Astrocyte (in vitro differentiated cells and primary cell): ENCODE data around the gene TRMT6. TPM values are rescaled to one million over a fixed set of nuclear protein-coding genes. Genes with fewer than 3 reads are reported as not detected.

Source experiments
- DNase-seq: peaks from one replicate; pipeline ENCODE4 v3.0.0-alpha.2; 2010; ENCODE audit warnings: low read depth
- FAIRE-seq: peaks from 2 replicates; lab custom pipeline; 2011; peaks lifted over from hg19 to GRCh38; lab: Jason Lieb, UNC
- H2AFZ ChIP-seq: 2 replicates; pipeline ENCODE4 v1.6.0; 2012; ENCODE audit warnings: low read depth, low read length, inconsistent platforms
- H3K27ac ChIP-seq: 2 replicates; pipeline ENCODE4 v1.5.1; 2011; ENCODE audit warnings: low read depth, low read length, inconsistent platforms
- H3K27me3 ChIP-seq: 2 replicates; pipeline ENCODE4 v1.6.0; 2011; ENCODE audit warnings: low read length, inconsistent platforms; ENCODE audit not compliant: insufficient read depth
- H3K36me3 ChIP-seq: 2 replicates; pipeline ENCODE4 v1.5.1; 2011; ENCODE audit warnings: low read length, inconsistent platforms; ENCODE audit not compliant: insufficient read depth
- H3K4me1 ChIP-seq: 2 replicates; pipeline ENCODE4 v1.5.1; 2011; ENCODE audit warnings: low read length, inconsistent platforms; ENCODE audit not compliant: insufficient read depth
- H3K4me2 ChIP-seq: 2 replicates; pipeline ENCODE4 v1.6.0; 2012; ENCODE audit warnings: low read length, inconsistent platforms
- H3K4me3 ChIP-seq: 2 replicates; pipeline ENCODE4 v1.5.1; 2011; ENCODE audit warnings: low read depth, mild to moderate bottlenecking, low read length, inconsistent platforms; ENCODE audit not compliant: insufficient read depth
- H3K79me2 ChIP-seq: 2 replicates; pipeline ENCODE4 v1.6.0; 2012; ENCODE audit warnings: mild to moderate bottlenecking, low read length, inconsistent platforms; ENCODE audit not compliant: insufficient read depth
- H3K9ac ChIP-seq: 2 replicates; pipeline ENCODE4 v1.6.0; 2012; ENCODE audit warnings: mild to moderate bottlenecking, low read length, inconsistent platforms
- H3K9me3 ChIP-seq: 2 replicates; pipeline ENCODE4 v1.5.1; 2012; ENCODE audit warnings: low read depth, mild to moderate bottlenecking, low read length, inconsistent platforms; ENCODE audit not compliant: insufficient read depth
- H4K20me1 ChIP-seq: 2 replicates; pipeline ENCODE4 v1.6.0; 2012; ENCODE audit warnings: low read length, inconsistent platforms; ENCODE audit not compliant: insufficient read depth
- H3K27ac Mint-ChIP-seq: one replicate; pipeline ENCODE4 v1.8.0; 2021; ENCODE audit warnings: mild to moderate bottlenecking, mixed read lengths; ENCODE audit not compliant: unreplicated experiment
- H3K27me3 Mint-ChIP-seq: one replicate; pipeline ENCODE4 v1.8.0; 2021; ENCODE audit warnings: low read depth, mixed read lengths; ENCODE audit not compliant: unreplicated experiment
- H3K36me3 Mint-ChIP-seq: one replicate; pipeline ENCODE4 v1.8.0; 2021; ENCODE audit warnings: low read depth, mixed read lengths; ENCODE audit not compliant: unreplicated experiment
- H3K4me1 Mint-ChIP-seq: one replicate; pipeline ENCODE4 v1.8.0; 2021; ENCODE audit warnings: low read depth, mixed read lengths; ENCODE audit not compliant: unreplicated experiment
- H3K4me3 Mint-ChIP-seq: one replicate; pipeline ENCODE4 v1.8.0; 2021; ENCODE audit warnings: mild to moderate bottlenecking, moderate library complexity, mixed read lengths; ENCODE audit not compliant: unreplicated experiment
- H3K9me3 Mint-ChIP-seq: one replicate; pipeline ENCODE4 v1.8.0; 2021; ENCODE audit warnings: mild to moderate bottlenecking, mixed read lengths; ENCODE audit not compliant: unreplicated experiment
- CTCF ChIP-seq: IDR thresholded peaks from 2 replicates; pipeline ENCODE4 v1.5.1; 2011; ENCODE audit warnings: low read depth, mild to moderate bottlenecking, inconsistent platforms, low read length, moderate library complexity; ENCODE audit not compliant: insufficient read depth
- EZH2 ChIP-seq: IDR thresholded peaks from 2 replicates; pipeline ENCODE4 v1.6.1; 2012; ENCODE audit warnings: mild to moderate bottlenecking, low read length, inconsistent platforms; ENCODE audit not compliant: insufficient read depth
- total RNA-seq: library from RNA; stranded (reverse); gene quantifications from 2 replicates; pipeline ENCODE4 v1.2.1, GENCODE V29; 2021

Gene TRMT6
- total RNA-seq, 1 donor from 2014 or later, result 14.4 TPM

- Mint-ChIP-seq H3K9me3 (no peaks in the 10 kb centered on the region), H3K4me1 (no peaks in the 10 kb centered on the region), H3K27me3 (no peaks in the 10 kb centered on the region), H3K27ac (no peak overlapping the region), H3K4me3 (no peak overlapping the region), H3K36me3 (peaks cover 5% of the 10 kb centered on the region)
- FAIRE-seq (no peak), DNase-seq (no peak)
- Histone ChIP-seq H3K9me3 (no peaks in the 10 kb centered on the region), H3K27ac (no peak overlapping the region), H3K36me3 (peaks cover 18% of the 10 kb centered on the region), H3K79me2 (no peaks in the 10 kb centered on the region), H3K4me2 (no peak overlapping the region), H3K4me1 (no peaks in the 10 kb centered on the region), H2AFZ (no peak overlapping the region), H4K20me1 (no peaks in the 10 kb centered on the region), H3K4me3 (no peak overlapping the region), H3K9ac (no peak overlapping the region), H3K27me3 (peaks cover 2% of the 10 kb centered on the region)
- no peak for TF ChIP-seq EZH2
- TF ChIP-seq CTCF, result no peak
Measured at GRCh38 chr20:5935384-5935783, 14.9 kb downstream of the TRMT6 start.

- TF ChIP-seq EZH2 (no peak), CTCF (no peak)
Measured at GRCh38 chr20:5933802-5934436, 16.4 kb downstream of the TRMT6 start.

GRCh38 chr20:5932796-5933195, 17.5 kb downstream of the TRMT6 start:
- Mint-ChIP-seq H3K27ac (no peak overlapping the region), H3K36me3 (no peaks in the 10 kb centered on the region), H3K4me3 (no peak overlapping the region), H3K9me3 (no peaks in the 10 kb centered on the region), H3K4me1 (no peaks in the 10 kb centered on the region), H3K27me3 (peaks cover 5% of the 10 kb centered on the region)
- Histone ChIP-seq H3K36me3 (no peaks in the 10 kb centered on the region), H4K20me1 (no peaks in the 10 kb centered on the region), H3K9ac (no peak overlapping the region), H3K79me2 (no peaks in the 10 kb centered on the region), H3K4me1 (no peaks in the 10 kb centered on the region), H3K9me3 (no peaks in the 10 kb centered on the region), H3K27me3 (peaks cover 8% of the 10 kb centered on the region), H3K27ac (no peak overlapping the region), H3K4me3 (no peak overlapping the region), H3K4me2 (no peak overlapping the region), H2AFZ (no peak overlapping the region)
- FAIRE-seq (no peak), DNase-seq (no peak)
- TF ChIP-seq CTCF (no peak), EZH2 (no peak)

More at GRCh38 chr20:5933802-5934436, 16.4 kb downstream of the TRMT6 start:
- no peaks in the 10 kb centered on the region for H3K79me2 ChIP-seq
- Mint-ChIP-seq H3K36me3 (no peaks in the 10 kb centered on the region), H3K27me3 (peaks cover 2% of the 10 kb centered on the region), H3K4me1 (no peaks in the 10 kb centered on the region), H3K4me3 (no peak overlapping the region), H3K27ac (no peak overlapping the region), H3K9me3 (no peaks in the 10 kb centered on the region)
- H3K9me3 ChIP-seq, result no peaks in the 10 kb centered on the region
- no peaks in the 10 kb centered on the region for H4K20me1 ChIP-seq
- no peak overlapping the region for H3K27ac ChIP-seq
- H3K4me1 ChIP-seq, result no peaks in the 10 kb centered on the region
- no peak overlapping the region for H3K4me2 ChIP-seq
- H3K27me3 ChIP-seq, result peaks cover 6% of the 10 kb centered on the region
- no peak overlapping the region for H3K4me3 ChIP-seq
- DNase-seq (no peak), FAIRE-seq (no peak)
- H3K36me3 ChIP-seq, result peaks cover 8% of the 10 kb centered on the region
- no peak overlapping the region for H2AFZ ChIP-seq
- no peak overlapping the region for H3K9ac ChIP-seq
